Lung microvascular endothelial cell (primary cell): Measurements from ENCODE around the gene SNAI1. TPM values are rescaled to one million over a fixed set of nuclear protein-coding genes. Genes with fewer than 3 reads are reported as not detected.
A peak's percentile ranks its signal among the peaks of the same experiment; 100 is the strongest.

Source experiments
- DNase-seq, 2 donors: peaks; one replicate each; pipeline versions ENCODE4 v3.0.0 to v3.0.0-alpha.2; 2010; ENCODE audit warnings: low read depth in 2 of 2
- total RNA-seq: library from RNA; depleted of rRNA; stranded (reverse); fragments of >200 nt; gene quantifications from 2 replicates; pipeline ENCODE4 v1.2.1, GENCODE V29; 2014

Gene SNAI1
- total RNA-seq, 1 donor from 2014 or later, result 1.8 TPM

DNA sequence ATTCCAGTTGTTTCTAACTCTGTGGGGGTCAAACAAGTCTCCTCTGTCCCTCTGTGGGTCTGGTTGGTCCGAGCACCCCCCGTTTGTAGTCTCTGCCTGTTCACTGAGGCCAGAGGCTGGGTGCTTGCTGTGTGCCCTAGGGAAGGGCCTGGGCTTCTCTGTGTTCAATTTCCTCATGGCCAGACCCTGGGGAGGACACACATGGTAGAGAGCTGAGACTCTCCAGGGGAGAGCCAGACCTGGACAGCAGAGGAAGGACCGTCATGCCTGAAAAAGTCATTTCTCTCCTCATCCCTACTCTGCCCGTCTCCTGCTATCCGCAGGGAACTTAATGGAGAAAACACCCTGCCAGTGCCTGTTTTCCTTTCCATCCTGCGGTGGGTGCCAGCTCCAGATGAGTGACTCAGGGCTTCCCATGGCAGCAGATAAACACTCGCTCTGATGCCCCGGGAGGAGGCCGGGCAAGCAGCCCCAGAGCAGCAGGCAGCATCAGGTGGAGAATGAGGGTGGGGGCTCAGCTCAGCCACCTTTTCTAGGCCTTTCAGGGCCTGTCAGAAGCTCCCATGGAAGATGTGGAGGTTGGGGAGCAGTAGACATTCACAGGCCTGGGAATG, 51.9 kb downstream of the SNAI1 start:
- DNase-seq, result peak; percentile 78 to 84

DNA sequence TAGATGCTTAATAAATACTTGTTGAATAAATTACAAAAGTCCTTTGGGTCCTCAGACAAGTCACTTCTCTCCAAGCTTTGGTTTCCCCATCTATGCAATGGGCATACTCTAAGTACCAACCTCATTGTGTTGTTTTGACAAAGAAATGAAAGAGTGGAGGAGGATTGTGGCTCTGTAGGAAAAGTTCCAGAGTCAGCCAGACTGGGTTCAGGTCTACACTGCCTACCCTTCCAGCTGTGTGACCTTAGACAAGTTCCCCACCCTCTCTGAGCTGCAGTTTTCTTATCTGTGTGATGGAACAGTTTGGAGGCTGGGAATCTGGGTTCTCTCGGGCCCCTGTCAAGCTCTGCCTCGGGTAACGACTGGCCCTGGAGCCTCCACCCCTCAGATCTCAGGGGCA, 53.9 kb downstream of the SNAI1 start:
- DNase-seq, result no peak

DNA sequence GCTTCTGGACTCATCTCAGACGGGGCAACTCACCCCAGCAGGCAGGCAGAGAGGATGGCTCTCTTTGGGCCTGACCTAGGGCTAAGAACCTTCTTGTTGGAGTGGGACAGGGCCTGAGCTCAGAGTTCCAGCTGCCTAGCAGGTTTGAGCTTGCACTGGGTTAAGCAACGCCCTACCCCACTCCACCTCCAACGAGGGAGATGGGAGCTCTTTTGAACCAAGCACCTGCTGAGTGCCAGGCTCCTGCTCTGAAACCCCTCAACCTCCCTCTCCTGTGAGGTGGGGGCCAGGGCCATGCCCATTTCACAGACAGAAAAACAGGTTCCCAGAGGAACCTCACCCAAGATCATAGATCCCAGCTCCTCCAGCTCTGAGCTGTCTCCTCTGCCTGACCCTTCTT, 54.3 kb downstream of the SNAI1 start:
- DNase-seq, result no peak

DNA sequence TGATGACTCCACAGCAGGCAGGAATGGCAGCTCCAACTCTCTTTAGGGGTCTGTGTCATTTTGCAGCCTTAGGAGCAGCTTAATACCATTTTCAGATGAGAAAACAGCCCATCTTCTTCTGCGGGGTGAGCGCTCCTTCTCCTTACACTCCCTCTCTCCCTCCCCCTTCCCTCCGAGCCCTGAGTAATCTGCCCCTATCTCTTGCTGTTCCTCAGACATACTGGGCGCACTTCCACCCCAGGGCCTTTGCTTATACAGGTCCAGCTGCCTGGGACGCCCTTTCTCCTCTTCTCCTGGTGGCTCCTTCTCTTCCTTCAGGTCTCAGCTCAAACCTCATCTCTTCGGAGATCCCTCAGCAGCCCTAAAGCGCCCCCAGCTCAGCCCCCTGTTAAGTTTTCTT, 54.8 kb downstream of the SNAI1 start:
- DNase-seq, result no peak

DNA sequence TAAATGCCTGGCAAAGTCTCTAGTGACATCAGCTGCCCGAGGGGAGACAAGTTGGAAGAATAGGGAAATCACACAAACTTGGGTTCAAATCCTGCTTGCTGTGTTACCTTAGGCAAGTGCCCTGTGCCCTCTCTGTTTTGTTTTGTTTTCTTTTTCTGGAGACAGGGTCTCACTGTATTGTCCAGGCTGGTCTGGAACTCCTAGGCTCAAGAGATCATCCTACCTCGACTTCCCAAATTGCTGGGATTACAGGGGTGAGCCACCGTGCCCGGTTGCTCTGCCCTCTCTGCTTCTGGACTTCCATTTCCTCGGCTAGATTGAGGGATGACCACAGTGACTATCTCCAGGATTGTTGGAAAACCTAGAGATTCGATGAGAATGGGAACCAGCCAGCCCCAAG, 55.4 kb downstream of the SNAI1 start:
- no peak for DNase-seq

Other genes with a start within 250 kb of the SNAI1 start
- 4.6 and 10.3 TPM in 2 replicates for gene SLC9A8, start 170.2 kb upstream of the SNAI1 start, total RNA-seq
- 0.65 and 0.99 TPM in 2 replicates for gene SPATA2, start 67.5 kb upstream of the SNAI1 start, total RNA-seq
- gene RNF114, start 46.6 kb upstream of the SNAI1 start, total RNA-seq, result 25.9 and 37.3 TPM in 2 replicates
- 21.0 and 26.2 TPM in 2 replicates for gene UBE2V1, start 130.2 kb downstream of the SNAI1 start, total RNA-seq
- 10.2 and 11.9 TPM in 2 replicates for gene PEDS1, start 170.7 kb downstream of the SNAI1 start, total RNA-seq
- 8.5 and 35.9 TPM in 2 replicates for gene CEBPB, start 207.8 kb downstream of the SNAI1 start, total RNA-seq